ENCODE data around the gene ABLIM1.

Gene ABLIM1

GRCh38 chr10:114485696-114486400 lies 172.2 kb downstream of the ABLIM1 start:
- DNase-seq = no peak

DNA sequence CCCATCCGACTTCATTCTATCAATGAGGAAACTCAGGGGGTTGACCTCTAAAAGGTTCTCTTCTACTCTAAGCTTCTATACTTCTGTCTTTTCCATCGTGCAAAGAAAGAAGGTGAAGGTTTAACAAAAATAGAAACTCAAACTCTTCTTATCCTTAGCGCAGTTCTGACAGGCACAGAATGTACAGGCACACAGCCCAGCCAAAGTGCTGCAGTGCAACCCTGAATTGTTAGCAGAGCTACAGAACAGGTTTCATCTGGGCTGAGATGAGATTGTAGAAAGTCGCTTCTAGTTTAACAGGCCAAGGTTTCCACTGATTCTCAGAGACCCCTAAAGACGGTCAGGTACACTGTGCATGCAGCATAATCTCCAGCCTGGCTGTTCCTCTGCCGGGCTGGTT lies 174.5 kb downstream of the ABLIM1 start:
- no peak for DNase-seq

GRCh38 chr10:114482480-114483304 lies 175.4 kb downstream of the ABLIM1 start:
- DNase-seq = no peak

DNA sequence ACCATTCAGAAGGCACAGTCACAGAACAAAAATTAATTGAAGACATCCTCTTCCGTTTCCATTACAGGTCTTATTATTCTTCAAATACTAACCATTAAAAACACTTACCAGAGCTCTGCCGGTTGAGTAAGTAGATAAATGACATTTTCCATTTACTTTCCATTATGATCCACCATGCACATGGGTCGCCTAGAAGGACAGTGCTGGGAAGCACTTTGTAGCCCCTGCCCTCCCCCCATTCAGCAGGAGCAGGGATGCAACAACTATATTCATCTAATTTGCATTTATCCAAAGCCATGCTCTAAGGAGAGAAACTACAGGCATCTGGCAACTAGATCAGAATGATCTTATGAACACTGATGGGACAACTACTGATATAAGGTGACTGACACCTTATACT lies 177.0 kb downstream of the ABLIM1 start:
- DNase-seq = no peak

DNA sequence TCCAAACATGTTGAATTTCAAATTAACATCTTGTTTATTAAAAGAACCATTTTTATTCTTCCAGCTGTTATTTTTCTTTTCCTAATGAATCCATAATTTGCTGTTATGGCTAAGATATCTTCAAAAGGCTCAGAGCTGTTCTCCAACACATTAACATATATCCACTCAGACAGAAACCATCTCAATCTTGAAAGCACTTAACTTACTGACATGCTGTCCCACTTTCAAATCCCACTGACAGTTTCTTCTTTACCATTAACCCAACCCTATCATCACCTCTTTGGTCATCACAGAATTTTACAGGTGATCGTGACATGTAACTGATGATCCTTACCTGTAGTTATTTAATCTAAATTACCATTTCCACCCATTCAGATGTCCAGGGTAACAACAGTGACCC lies 178.2 kb downstream of the ABLIM1 start:
- DNase-seq = no peak

DNA sequence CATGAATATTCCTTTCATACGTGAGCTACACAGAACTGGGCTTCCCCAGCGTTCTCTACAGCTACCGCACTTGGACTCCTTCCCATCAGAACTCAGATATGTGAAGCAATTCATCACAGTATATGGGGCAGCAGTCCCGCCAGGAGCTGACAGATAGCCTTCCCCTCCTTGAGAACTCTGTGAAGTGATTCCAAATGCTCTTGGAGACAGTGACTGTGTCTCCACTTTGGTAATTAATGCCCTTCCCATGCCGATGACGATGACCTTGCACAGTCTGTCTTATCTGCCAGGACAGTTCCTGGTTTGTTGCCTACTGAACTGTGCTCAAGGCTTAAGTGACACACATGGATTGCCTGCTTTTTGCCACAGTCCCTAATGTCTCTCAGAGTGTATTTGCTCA lies 178.8 kb downstream of the ABLIM1 start:
- DNase-seq = no peak

GRCh38 chr10:114478281-114478680 lies 179.8 kb downstream of the ABLIM1 start:
- no peak for DNase-seq

GRCh38 chr10:114477285-114477684 lies 180.8 kb downstream of the ABLIM1 start:
- no peak for DNase-seq

GRCh38 chr10:114474989-114475388 lies 183.1 kb downstream of the ABLIM1 start:
- no peak for DNase-seq

GRCh38 chr10:114473776-114474175 lies 184.3 kb downstream of the ABLIM1 start:
- DNase-seq = no peak

GRCh38 chr10:114472877-114473253 lies 185.2 kb downstream of the ABLIM1 start:
- DNase-seq = no peak

DNA sequence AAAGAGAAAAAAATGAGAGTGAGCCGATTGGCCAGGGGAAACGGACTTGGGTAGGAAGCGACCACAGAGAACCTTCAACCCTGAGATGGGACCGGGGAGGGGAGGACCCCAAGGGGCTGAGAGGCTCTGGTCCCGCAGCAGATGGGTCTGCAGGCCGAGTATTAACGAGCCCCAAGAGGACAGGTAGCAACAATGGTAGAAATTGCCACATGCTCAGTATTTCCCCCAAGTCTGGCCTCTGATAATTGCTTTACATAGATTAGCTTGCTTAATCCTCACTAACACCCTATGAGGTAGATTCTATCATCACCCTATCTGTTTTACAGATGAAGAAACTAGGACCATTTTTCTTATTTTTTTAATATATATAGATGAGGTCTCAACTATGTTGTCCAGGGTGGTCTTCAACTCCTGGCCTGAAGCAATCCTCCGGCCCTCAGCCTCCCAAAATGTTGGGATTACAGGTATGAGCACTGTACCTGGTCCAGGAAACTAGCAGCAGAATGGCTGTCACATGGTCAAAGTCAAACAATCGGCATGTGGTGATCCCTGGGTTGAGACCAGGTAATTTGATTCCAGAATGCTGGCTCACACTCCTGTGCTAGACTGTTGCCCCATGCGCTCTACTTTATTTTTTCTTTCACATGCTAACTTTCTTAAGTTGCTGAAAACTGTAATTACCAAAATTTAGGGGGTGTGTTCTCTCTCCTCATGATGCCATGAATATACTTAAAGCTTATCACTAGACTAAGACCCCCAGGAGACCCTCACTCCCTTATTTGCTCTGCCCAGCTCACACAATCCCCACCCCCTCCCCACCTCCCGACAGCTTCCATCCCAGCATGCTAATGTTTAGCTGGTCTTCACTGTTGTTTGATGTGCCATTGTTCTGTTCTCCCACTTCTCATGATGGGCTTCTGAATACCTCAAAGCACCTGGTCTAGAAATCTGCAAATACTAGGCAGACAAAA lies 185.9 kb downstream of the ABLIM1 start:
- DNase-seq = no peak

GRCh38 chr10:114470956-114471905 lies 186.8 kb downstream of the ABLIM1 start:
- peak; percentile 63 for DNase-seq

- no peak for DNase-seq
These were observed 187.7 kb downstream of the ABLIM1 start for GRCh38 chr10:114470361-114470760.

- DNase-seq = peak; percentile 17
These were observed 199.1 kb downstream of the ABLIM1 start for GRCh38 chr10:114458955-114459354.

DNA sequence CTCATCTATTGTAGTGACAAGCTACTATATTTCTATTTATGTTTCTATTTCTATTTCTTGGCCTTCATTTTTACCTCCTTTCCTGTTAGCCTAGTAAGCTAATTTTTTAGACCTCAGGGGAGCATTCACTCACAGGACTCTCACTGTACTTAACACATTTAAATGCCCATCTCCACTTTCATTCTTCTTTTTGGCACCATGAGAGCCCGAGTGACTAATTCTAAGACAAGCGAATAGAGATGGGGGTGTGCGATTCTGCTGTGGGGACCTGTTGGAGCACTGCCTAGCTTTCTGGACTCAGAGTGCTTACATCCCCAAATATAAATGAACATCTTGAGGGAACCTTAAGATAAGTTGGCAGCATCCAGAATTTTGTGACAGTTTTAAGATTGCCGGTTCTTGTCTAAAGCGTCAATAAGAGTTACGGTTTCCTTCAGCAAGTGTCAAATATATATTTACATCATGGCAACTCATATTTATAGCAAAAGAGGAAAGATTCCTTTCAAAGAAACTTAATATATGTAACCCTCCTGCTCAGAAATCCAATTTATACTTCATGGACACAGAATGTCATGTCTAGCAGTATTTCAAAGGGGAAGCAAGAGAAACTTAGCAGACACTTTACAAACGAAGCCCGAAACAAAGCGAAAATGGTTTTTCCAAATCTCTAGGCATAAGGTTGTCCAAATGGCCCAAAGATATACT lies 199.7 kb downstream of the ABLIM1 start:
- DNase-seq = no peak

DNA sequence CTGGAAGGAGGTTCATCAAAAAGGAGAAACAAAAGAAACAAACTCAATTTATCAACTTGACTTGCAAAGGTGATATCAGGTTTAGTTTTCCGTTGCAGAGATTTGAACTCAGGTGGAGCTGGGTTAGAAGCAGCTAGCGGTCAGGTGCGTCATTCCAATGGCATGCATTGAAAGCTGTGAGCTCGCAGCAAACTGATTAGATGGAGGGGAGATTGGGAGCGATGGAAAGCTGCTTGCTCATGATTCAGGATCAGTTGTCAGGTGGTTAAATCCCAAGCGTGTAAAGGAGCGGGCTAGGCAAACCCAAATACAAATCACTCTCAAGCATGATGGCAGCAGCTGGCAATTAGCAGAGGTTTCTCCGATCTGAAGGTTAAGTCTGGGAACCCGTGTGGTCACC lies 204.5 kb downstream of the ABLIM1 start:
- DNase-seq = no peak

DNA sequence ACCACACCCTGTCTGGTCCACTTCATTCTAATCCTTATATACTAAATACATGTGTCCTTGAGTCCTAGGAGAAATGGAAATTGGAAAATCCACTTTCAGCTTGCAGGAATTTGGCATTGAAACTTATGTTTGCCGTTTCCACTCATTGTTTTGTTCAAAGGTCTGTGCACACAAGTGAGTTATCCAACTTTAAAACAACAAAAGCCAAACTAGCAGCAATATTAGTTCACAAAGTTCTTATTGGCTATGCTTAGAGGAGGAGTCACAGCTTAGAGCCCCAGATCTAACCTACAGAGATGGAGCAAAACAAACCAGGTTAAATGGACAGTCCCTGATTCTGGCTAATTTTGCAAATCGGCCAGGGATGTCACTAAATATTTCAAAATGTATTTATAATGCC lies 209.2 kb downstream of the ABLIM1 start:
- no peak for DNase-seq

GRCh38 chr10:114445332-114445731 lies 212.7 kb downstream of the ABLIM1 start:
- DNase-seq = no peak

- DNase-seq = no peak
These were observed 213.3 kb downstream of the ABLIM1 start for GRCh38 chr10:114444819-114445218.

- no peak for DNase-seq
These were observed 215.9 kb downstream of the ABLIM1 start for GRCh38 chr10:114442091-114442630.
